Endothelial cell of umbilical vein (primary cell): ENCODE results near the gene LRP1B. TPM values are rescaled to one million over a fixed set of nuclear protein-coding genes. Genes with fewer than 3 reads are reported as not detected.

Source experiments
- BruUV-seq: library from RNA; stranded (reverse); fragments of 400-500 nt; replicated peaks from 2 replicates; lab custom pipeline; 2021; lab: Mats Ljungman, UMichigan
- CTCF ChIA-PET: fragments of 300-600, 350-600 bp; sonication (Branson Sonifier 250); formaldehyde crosslinking; loops from one replicate; lab custom pipeline; 2021; ENCODE audit warnings: antibody characterized with exemption, inconsistent platforms; lab: Charles Lee
- POLR2A ChIA-PET: fragments of 300-600, 350-600 bp; sonication (Branson Sonifier 250); formaldehyde crosslinking; loops from one replicate; lab custom pipeline; 2021; ENCODE audit warnings: antibody characterized with exemption, inconsistent platforms; lab: Charles Lee
- DNase-seq: peaks from one replicate; pipeline ENCODE4 v3.0.0-alpha.2; 2011; ENCODE audit warnings: low read depth, low spot score
- FAIRE-seq: peaks from 2 replicates; lab custom pipeline; 2011; peaks lifted over from hg19 to GRCh38; lab: Jason Lieb, UNC
- H2AFZ ChIP-seq: 2 replicates; pipeline ENCODE4 v1.6.0; 2012; ENCODE audit warnings: low read depth, low read length, control low read depth, inconsistent platforms
- H3K27ac ChIP-seq: 2 replicates; pipeline ENCODE4 v1.5.1; 2011; ENCODE audit warnings: low read depth, mild to moderate bottlenecking, control low read depth, low read length, moderate library complexity; ENCODE audit not compliant: insufficient read depth
- H3K27me3 ChIP-seq, 2 experiments: 2 replicates each; pipeline versions ENCODE4 v1.6.0 to v1.6.1; 2011; ENCODE audit warnings: low read length in 2 of 2, mixed read lengths in 1 of 2; ENCODE audit not compliant: control insufficient read depth in 2 of 2, insufficient read depth in 2 of 2
- H3K36me3 ChIP-seq, 2 experiments: 2 replicates in 1 of 2; 3 replicates in 1 of 2; pipeline ENCODE4 v1.5.1; 2011; ENCODE audit warnings: low read length in 2 of 2, mild to moderate bottlenecking in 1 of 2, moderate library complexity in 1 of 2; ENCODE audit not compliant: control insufficient read depth in 2 of 2, insufficient read depth in 2 of 2; ENCODE audit errors: extremely low read depth in 1 of 2
- H3K4me1 ChIP-seq: 3 replicates; pipeline ENCODE4 v1.5.1; 2011; ENCODE audit warnings: mild to moderate bottlenecking, low read length; ENCODE audit not compliant: control insufficient read depth, insufficient read depth; ENCODE audit errors: extremely low read depth
- H3K4me2 ChIP-seq: 2 replicates; pipeline ENCODE4 v1.6.1; 2011; ENCODE audit warnings: low read length, control low read depth, mixed read lengths; ENCODE audit not compliant: insufficient read depth
- H3K4me3 ChIP-seq, 3 experiments: fragments of 200-600 bp in 1 of 3; sonication (generic), shearing (Covaris generic) in 1 of 3; replicated peaks in 1 of 3; 2 replicates each; pipeline ENCODE4 v1.5.1; 2011 to 2016; ENCODE audit warnings: control low read depth in 3 of 3, low read length in 3 of 3, mild to moderate bottlenecking in 2 of 3, inconsistent platforms in 1 of 3, low read depth in 1 of 3, moderate library complexity in 1 of 3; ENCODE audit not compliant: insufficient read depth in 1 of 3
- H3K79me2 ChIP-seq: 2 replicates; pipeline ENCODE4 v1.6.0; 2012; ENCODE audit warnings: low read length, inconsistent platforms; ENCODE audit not compliant: control insufficient read depth, insufficient read depth
- H3K9ac ChIP-seq: replicated peaks from 2 replicates; pipeline ENCODE3; 2011; ENCODE audit warnings: low read length, control low read depth; ENCODE audit not compliant: insufficient read depth; ENCODE audit errors: extremely low read depth
- H3K9me1 ChIP-seq: replicated peaks from 3 replicates; pipeline ENCODE4 v1.6.0; 2011; ENCODE audit warnings: mild to moderate bottlenecking, low read length; ENCODE audit not compliant: control insufficient read depth, insufficient read depth; ENCODE audit errors: extremely low read depth
- H3K9me3 ChIP-seq: replicated peaks from 2 replicates; pipeline ENCODE4 v1.5.1; 2012; ENCODE audit warnings: low read length, inconsistent platforms; ENCODE audit not compliant: control insufficient read depth, insufficient read depth
- H4K20me1 ChIP-seq: replicated peaks from 2 replicates; pipeline ENCODE3; 2011; ENCODE audit warnings: mild to moderate bottlenecking, low read length; ENCODE audit not compliant: control insufficient read depth, insufficient read depth; ENCODE audit errors: extremely low read depth
- EZH2 ChIP-seq: IDR thresholded peaks from 2 replicates; pipeline ENCODE4 v1.6.1; 2012; ENCODE audit warnings: borderline replicate concordance, low read depth, mild to moderate bottlenecking, moderate library complexity, low read length, inconsistent platforms; ENCODE audit not compliant: severe bottlenecking
- FOS ChIP-seq: IDR thresholded peaks from 2 replicates; pipeline ENCODE4 v1.6.1; 2011; ENCODE audit warnings: mild to moderate bottlenecking, low read length, moderate library complexity, borderline replicate concordance; ENCODE audit not compliant: insufficient read depth
- GATA2 ChIP-seq: IDR thresholded peaks from 2 replicates; pipeline ENCODE4 v1.7.0; 2011; ENCODE audit warnings: low read depth, mild to moderate bottlenecking, moderate library complexity, mixed read lengths, low read length; ENCODE audit not compliant: insufficient read length, insufficient read depth
- JUN ChIP-seq: IDR thresholded peaks from 2 replicates; pipeline ENCODE4 v1.6.1; 2011; ENCODE audit warnings: borderline replicate concordance, low read depth; ENCODE audit not compliant: insufficient read length, insufficient read depth
- MYC ChIP-seq: IDR thresholded peaks from one replicate; pipeline ENCODE4 v1.6.1; 2011; ENCODE audit warnings: mild to moderate bottlenecking, low read depth, low read length
- POLR2A ChIP-seq: IDR thresholded peaks from 2 replicates; pipeline ENCODE4 v1.6.1; 2012; ENCODE audit warnings: low read depth, mild to moderate bottlenecking, control low read depth, low read length
- POLR2AphosphoS5 ChIP-seq: IDR thresholded peaks from 2 replicates; pipeline ENCODE4 v1.6.1; 2012; ENCODE audit warnings: low read depth, mild to moderate bottlenecking, control low read depth, low read length, moderate library complexity; ENCODE audit not compliant: insufficient read depth
- dilution Hi-C: fragments of 300-500 bp; cut with MboI; formaldehyde crosslinking; loops from one replicate; pipeline ENCODE4 v1.15.0; 2019; ENCODE audit warnings: low sequenced_read_pairs; ENCODE audit not compliant: extremely low pct_ligation_motif_present
- intact Hi-C: fragments of 100-400 bp; cut with micrococcal nuclease; formaldehyde crosslinking; loops from one replicate; pipeline ENCODE4 v1.10.0; 2022
- polyA plus RNA-seq, 4 experiments: library from polyadenylated mRNA; depleted of rRNA in 3 of 4; stranded (reverse) in 3 of 4; unstranded in 1 of 4; fragments of >200 nt; gene quantifications; 2 replicates each; pipeline versions ENCODE4 v1.2.1 to v1.2.3, GENCODE V29; 2011 to 2012; ENCODE audit warnings: missing spikeins in 1 of 4
- total RNA-seq: library from RNA; stranded (reverse); gene quantifications from 2 replicates; pipeline ENCODE4 v1.2.3, GENCODE V29; 2021
- TF ChIP-seq, protein P1 (sequence below), 2 donors: IDR thresholded peaks; 1 replicate in 1 of 2; 2 replicates in 1 of 2; pipeline ENCODE4 v1.5.1; 2011; ENCODE audit warnings: low read length in 2 of 2, mild to moderate bottlenecking in 2 of 2, moderate library complexity in 2 of 2, control low read depth in 1 of 2, inconsistent platforms in 1 of 2, low read depth in 1 of 2; ENCODE audit not compliant: insufficient read depth in 1 of 2; ENCODE audit errors: extremely low read depth in 1 of 2
- TF ChIP-seq, protein P2 (sequence below): IDR thresholded peaks from 2 replicates; pipeline ENCODE4 v1.6.1; 2011; ENCODE audit not compliant: insufficient read depth, insufficient read length

Gene LRP1B
- total and polyA plus RNA-seq, 2 donors (not counting 3 experiments of a cell fraction or from before 2014, with no cell fraction given), result 0.03 to 0.07 TPM

DNA sequence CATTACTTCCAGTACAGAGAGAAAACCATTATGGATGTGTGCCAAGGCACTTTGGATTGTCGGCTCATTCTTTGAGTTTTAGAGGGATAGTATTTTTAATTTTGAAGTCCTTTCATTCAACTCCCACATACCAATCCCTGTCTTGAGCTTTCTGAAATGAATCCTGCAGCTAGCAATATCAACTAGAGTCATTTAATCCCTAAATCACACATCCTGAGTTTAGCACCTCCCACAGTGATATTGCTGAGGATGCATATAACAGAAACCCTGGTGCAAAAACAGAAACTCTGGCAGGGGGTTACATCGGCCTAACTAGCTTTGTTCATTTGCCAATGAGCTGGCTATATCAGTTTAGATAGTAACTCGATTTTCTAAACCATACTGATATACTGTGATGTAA is 427.3 kb downstream of the LRP1B start:
- Histone ChIP-seq H4K20me1 (no peaks in the 10 kb centered on the region), H3K4me3 (no peak overlapping the region), H3K9ac (no peak overlapping the region), H3K79me2 (no peaks in the 10 kb centered on the region), H3K9me1 (no peaks in the 10 kb centered on the region), H3K9me3 (no peaks in the 10 kb centered on the region), H3K27ac (no peak overlapping the region), H3K4me2 (no peak overlapping the region), H3K36me3 (no peaks in the 10 kb centered on the region), H3K4me1 (no peaks in the 10 kb centered on the region), H2AFZ (no peak overlapping the region), H3K27me3 (no peaks in the 10 kb centered on the region)
- CTCF ChIA-PET, result no interaction called here
- DNase-seq, result no peak
- no TSS peak for BruUV-seq
- TF ChIP-seq, protein P1, sequence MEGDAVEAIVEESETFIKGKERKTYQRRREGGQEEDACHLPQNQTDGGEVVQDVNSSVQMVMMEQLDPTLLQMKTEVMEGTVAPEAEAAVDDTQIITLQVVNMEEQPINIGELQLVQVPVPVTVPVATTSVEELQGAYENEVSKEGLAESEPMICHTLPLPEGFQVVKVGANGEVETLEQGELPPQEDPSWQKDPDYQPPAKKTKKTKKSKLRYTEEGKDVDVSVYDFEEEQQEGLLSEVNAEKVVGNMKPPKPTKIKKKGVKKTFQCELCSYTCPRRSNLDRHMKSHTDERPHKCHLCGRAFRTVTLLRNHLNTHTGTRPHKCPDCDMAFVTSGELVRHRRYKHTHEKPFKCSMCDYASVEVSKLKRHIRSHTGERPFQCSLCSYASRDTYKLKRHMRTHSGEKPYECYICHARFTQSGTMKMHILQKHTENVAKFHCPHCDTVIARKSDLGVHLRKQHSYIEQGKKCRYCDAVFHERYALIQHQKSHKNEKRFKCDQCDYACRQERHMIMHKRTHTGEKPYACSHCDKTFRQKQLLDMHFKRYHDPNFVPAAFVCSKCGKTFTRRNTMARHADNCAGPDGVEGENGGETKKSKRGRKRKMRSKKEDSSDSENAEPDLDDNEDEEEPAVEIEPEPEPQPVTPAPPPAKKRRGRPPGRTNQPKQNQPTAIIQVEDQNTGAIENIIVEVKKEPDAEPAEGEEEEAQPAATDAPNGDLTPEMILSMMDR (IDR thresholded peaks at IDR 0.05; ENCODE audit: extremely low read depth in 1 of 2, insufficient read depth in 1 of 2, low read depth in 1 of 2, low read length in 2 of 2), result no peak
- TF ChIP-seq FOS (no peak), EZH2 (no peak), POLR2AphosphoS5 (no peak), POLR2A (no peak), JUN (no peak), GATA2 (no peak), MYC (no peak)
- TF ChIP-seq, protein P2, sequence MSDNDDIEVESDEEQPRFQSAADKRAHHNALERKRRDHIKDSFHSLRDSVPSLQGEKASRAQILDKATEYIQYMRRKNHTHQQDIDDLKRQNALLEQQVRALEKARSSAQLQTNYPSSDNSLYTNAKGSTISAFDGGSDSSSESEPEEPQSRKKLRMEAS, result no peak
- dilution Hi-C loops (no loop called here), intact Hi-C loops (no loop called here)
- no peak for FAIRE-seq
- POLR2A ChIA-PET, result no interaction called here
